Osteoblast (primary cell): ENCODE results near the gene MNAT1. TPM values are rescaled to one million over a fixed set of nuclear protein-coding genes. Genes with fewer than 3 reads are reported as not detected.

ENCODE experiments used
- DNase-seq: peaks from one replicate; pipeline ENCODE4 v3.0.0; 2011; ENCODE audit warnings: low spot score, mixed read lengths; ENCODE audit not compliant: insufficient read length; ENCODE audit errors: missing footprints
- H2AFZ ChIP-seq: 2 replicates; pipeline ENCODE4 v1.6.0; 2011; ENCODE audit warnings: mild to moderate bottlenecking, low read length
- H3K27ac ChIP-seq: 2 replicates; pipeline ENCODE4 v1.5.1; 2011; ENCODE audit warnings: mild to moderate bottlenecking, low read depth, low read length, moderate library complexity
- H3K27me3 ChIP-seq: 2 replicates; pipeline ENCODE4 v1.6.0; 2012; ENCODE audit warnings: mild to moderate bottlenecking, control low read depth, inconsistent platforms, low read length, moderate library complexity; ENCODE audit not compliant: insufficient read depth
- H3K36me3 ChIP-seq: 2 replicates; pipeline ENCODE4 v1.5.1; 2011; ENCODE audit warnings: mild to moderate bottlenecking, low read length, control low read depth, moderate library complexity; ENCODE audit not compliant: insufficient read depth
- H3K4me1 ChIP-seq: 2 replicates; pipeline ENCODE4 v1.5.1; 2011; ENCODE audit warnings: mild to moderate bottlenecking, low read length, control low read depth, moderate library complexity; ENCODE audit not compliant: insufficient read depth
- H3K4me2 ChIP-seq: 2 replicates; pipeline ENCODE4 v1.6.0; 2011; ENCODE audit warnings: mild to moderate bottlenecking, low read length; ENCODE audit not compliant: insufficient read depth
- H3K4me3 ChIP-seq: fragments of 200-600 bp; sonication (generic); 3 replicates; pipeline ENCODE4 v1.5.1; 2012; ENCODE audit warnings: mild to moderate bottlenecking, low read length, inconsistent platforms; ENCODE audit not compliant: insufficient read depth
- H3K79me2 ChIP-seq: 2 replicates; pipeline ENCODE4 v1.6.0; 2012; ENCODE audit warnings: mild to moderate bottlenecking, low read length, control low read depth, inconsistent platforms; ENCODE audit not compliant: insufficient read depth
- H3K9me3 ChIP-seq: 2 replicates; pipeline ENCODE4 v1.5.1; 2011; ENCODE audit warnings: low read depth, low read length, control low read depth
- H4K20me1 ChIP-seq: 2 replicates; pipeline ENCODE4 v1.6.0; 2012; ENCODE audit warnings: mild to moderate bottlenecking, low read length, control low read depth; ENCODE audit not compliant: insufficient read depth
- CTCF ChIP-seq: IDR thresholded peaks from 2 replicates; pipeline ENCODE4 v1.5.1; 2011; ENCODE audit warnings: mild to moderate bottlenecking, low read depth, low read length, moderate library complexity; ENCODE audit errors: extremely low read depth
- total RNA-seq: library from RNA; depleted of rRNA; stranded (reverse); fragments of >200 nt; gene quantifications from 2 replicates; pipeline ENCODE4 v1.2.3, GENCODE V29; 2012

Gene MNAT1
- total RNA-seq, 1 donor: 51.4 TPM

GRCh38 chr14:60856111-60856510, 121.5 kb downstream of the MNAT1 start:
- Histone ChIP-seq H3K27me3 (no peaks in the 10 kb centered on the region), H4K20me1 (no peaks in the 10 kb centered on the region), H3K9me3 (peaks cover 2% of the 10 kb centered on the region), H3K4me3 (no peak overlapping the region), H2AFZ (no peak overlapping the region), H3K4me1 (no peaks in the 10 kb centered on the region), H3K4me2 (no peak overlapping the region), H3K79me2 (no peaks in the 10 kb centered on the region), H3K27ac (no peak overlapping the region), H3K36me3 (no peaks in the 10 kb centered on the region)
- no peak for TF ChIP-seq CTCF
- DNase-seq: no peak

GRCh38 chr14:60859525-60859924, 125.0 kb downstream of the MNAT1 start:
- no peak for TF ChIP-seq CTCF
- Histone ChIP-seq H4K20me1 (no peaks in the 10 kb centered on the region), H3K4me2 (no peak overlapping the region), H3K4me3 (no peak overlapping the region), H3K4me1 (no peaks in the 10 kb centered on the region), H3K27me3 (no peaks in the 10 kb centered on the region), H2AFZ (no peak overlapping the region), H3K36me3 (no peaks in the 10 kb centered on the region), H3K27ac (no peak overlapping the region), H3K79me2 (peaks cover under 1% of the 10 kb centered on the region), H3K9me3 (peaks cover 2% of the 10 kb centered on the region)
- no peak for DNase-seq

- H2AFZ ChIP-seq: no peak overlapping the region
- TF ChIP-seq CTCF: no peak
- H3K4me3 ChIP-seq: no peak overlapping the region
- peaks cover 3% of the 10 kb centered on the region for H3K79me2 ChIP-seq
- no peaks in the 10 kb centered on the region for H4K20me1 ChIP-seq
- H3K4me1 ChIP-seq: no peaks in the 10 kb centered on the region
- no peak overlapping the region for H3K4me2 ChIP-seq
- no peaks in the 10 kb centered on the region for H3K36me3 ChIP-seq
- no peak for DNase-seq
- no peaks in the 10 kb centered on the region for H3K27me3 ChIP-seq
- peaks cover 2% of the 10 kb centered on the region for H3K9me3 ChIP-seq
- H3K27ac ChIP-seq: no peak overlapping the region
Observed at GRCh38 chr14:60861545-60862140, 127.1 kb downstream of the MNAT1 start.

- Histone ChIP-seq H3K27me3 (no peaks in the 10 kb centered on the region), H3K79me2 (peaks cover 3% of the 10 kb centered on the region), H3K4me2 (no peak overlapping the region), H2AFZ (no peak overlapping the region), H4K20me1 (no peaks in the 10 kb centered on the region), H3K4me3 (no peak overlapping the region), H3K27ac (no peak overlapping the region), H3K9me3 (no peaks in the 10 kb centered on the region), H3K4me1 (no peaks in the 10 kb centered on the region), H3K36me3 (no peaks in the 10 kb centered on the region)
- DNase-seq: no peak
- TF ChIP-seq CTCF: no peak
Observed at GRCh38 chr14:60862283-60862682, 127.7 kb downstream of the MNAT1 start.
